ENCODE results near the gene FGFRL1. TPM values are rescaled to one million over a fixed set of nuclear protein-coding genes. Genes with fewer than 3 reads are reported as not detected.

FGFRL1 gene
- total RNA-seq, 2 experiments from 2014 or later, result 10.5 to 10.6 TPM

DNA sequence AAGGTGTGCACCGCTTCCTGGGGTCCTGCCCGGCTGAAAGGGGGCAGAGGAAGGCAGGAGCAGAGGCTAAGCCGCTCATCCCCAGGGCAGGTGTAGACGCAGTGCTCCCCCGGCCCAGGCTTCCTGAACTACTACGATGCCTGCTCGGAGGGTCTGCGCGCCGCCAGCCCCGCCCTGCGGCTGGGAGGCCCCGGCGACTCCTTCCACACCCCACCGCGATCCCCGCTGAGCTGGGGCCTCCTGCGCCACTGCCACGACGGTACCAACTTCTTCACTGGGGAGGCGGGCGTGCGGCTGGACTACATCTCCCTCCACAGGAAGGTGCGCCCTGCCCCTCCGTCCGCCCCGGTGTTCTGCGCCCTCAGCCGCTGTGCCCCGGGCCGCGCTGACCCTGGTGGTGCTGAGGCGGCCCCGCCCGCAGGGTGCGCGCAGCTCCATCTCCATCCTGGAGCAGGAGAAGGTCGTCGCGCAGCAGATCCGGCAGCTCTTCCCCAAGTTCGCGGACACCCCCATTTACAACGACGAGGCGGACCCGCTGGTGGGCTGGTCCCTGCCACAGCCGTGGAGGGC lies 9.8 kb upstream of the FGFRL1 start:
- Mint-ChIP-seq H3K27ac (peak overlapping the region; percentile 9), H3K9me3 (no peaks in the 10 kb centered on the region), H3K4me3 (no peak overlapping the region), H3K4me1 (no peaks in the 10 kb centered on the region), H3K27me3 (peaks cover 43% of the 10 kb centered on the region), H3K36me3 (ENCODE audit: low read depth) (no peaks in the 10 kb centered on the region)
- DNase-seq, result no peak
- CTCF ChIA-PET, result interaction anchor here (2.0 kb wide), 1 partner anchor 14 kb away, joined by 5 read pairs; the partner anchor contains the start of gene IDUA
- POLR2A ChIA-PET, result no interaction called here

DNA sequence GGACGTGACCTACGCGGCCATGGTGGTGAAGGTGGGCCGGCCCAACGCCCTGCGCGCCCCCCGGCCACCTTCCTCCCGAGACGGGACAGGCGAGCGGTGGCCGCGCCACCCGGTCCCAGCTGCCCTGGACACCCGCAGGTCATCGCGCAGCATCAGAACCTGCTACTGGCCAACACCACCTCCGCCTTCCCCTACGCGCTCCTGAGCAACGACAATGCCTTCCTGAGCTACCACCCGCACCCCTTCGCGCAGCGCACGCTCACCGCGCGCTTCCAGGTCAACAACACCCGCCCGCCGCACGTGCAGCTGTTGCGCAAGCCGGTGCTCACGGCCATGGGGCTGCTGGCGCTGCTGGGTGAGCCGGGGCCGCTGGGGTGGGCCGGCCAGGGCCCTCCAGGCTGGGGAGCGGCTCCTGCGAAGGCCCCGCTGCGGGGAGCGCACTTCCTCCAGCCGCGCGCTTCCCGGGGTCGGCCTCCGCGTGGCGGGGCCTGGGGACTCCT lies 9.2 kb upstream of the FGFRL1 start:
- H3K9me3 Mint-ChIP-seq, result no peaks in the 10 kb centered on the region
- POLR2A ChIA-PET, result no interaction called here
- H3K4me3 Mint-ChIP-seq, result no peak overlapping the region
- CTCF ChIA-PET, result interaction anchor here (2.0 kb wide), 1 partner anchor 15 kb away, joined by 5 read pairs; the partner anchor contains the start of gene IDUA
- H3K36me3 Mint-ChIP-seq (ENCODE audit: low read depth), result no peaks in the 10 kb centered on the region
- no peaks in the 10 kb centered on the region for H3K4me1 Mint-ChIP-seq
- no peak for DNase-seq
- H3K27ac Mint-ChIP-seq, result no peak overlapping the region
- peaks cover 43% of the 10 kb centered on the region for H3K27me3 Mint-ChIP-seq

DNA sequence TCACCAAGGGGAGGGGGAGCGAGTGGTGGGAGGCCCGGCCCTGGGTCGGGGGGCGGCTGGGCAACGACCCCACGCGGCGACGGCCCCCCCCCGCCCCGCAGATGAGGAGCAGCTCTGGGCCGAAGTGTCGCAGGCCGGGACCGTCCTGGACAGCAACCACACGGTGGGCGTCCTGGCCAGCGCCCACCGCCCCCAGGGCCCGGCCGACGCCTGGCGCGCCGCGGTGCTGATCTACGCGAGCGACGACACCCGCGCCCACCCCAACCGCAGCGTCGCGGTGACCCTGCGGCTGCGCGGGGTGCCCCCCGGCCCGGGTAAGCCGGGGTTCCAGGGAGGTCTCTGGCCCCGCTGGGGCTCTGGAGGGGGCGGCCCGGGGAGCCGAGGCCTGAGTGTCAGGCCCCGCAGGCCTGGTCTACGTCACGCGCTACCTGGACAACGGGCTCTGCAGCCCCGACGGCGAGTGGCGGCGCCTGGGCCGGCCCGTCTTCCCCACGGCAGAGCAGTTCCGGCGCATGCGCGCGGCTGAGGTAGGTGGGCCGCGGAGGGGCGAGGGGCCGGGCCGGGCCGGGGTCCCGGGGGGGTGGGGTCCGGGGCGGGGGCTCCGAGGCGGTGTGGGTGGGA lies 8.7 kb upstream of the FGFRL1 start:
- no peaks in the 10 kb centered on the region for H3K36me3 Mint-ChIP-seq (ENCODE audit: low read depth)
- H3K4me1 Mint-ChIP-seq, result no peaks in the 10 kb centered on the region
- no peaks in the 10 kb centered on the region for H3K9me3 Mint-ChIP-seq
- peaks cover 47% of the 10 kb centered on the region for H3K27me3 Mint-ChIP-seq
- no peak for DNase-seq
- no peak overlapping the region for H3K27ac Mint-ChIP-seq
- ChIA-PET CTCF (no interaction called here), POLR2A (no interaction called here)
- H3K4me3 Mint-ChIP-seq, result no peak overlapping the region

DNA sequence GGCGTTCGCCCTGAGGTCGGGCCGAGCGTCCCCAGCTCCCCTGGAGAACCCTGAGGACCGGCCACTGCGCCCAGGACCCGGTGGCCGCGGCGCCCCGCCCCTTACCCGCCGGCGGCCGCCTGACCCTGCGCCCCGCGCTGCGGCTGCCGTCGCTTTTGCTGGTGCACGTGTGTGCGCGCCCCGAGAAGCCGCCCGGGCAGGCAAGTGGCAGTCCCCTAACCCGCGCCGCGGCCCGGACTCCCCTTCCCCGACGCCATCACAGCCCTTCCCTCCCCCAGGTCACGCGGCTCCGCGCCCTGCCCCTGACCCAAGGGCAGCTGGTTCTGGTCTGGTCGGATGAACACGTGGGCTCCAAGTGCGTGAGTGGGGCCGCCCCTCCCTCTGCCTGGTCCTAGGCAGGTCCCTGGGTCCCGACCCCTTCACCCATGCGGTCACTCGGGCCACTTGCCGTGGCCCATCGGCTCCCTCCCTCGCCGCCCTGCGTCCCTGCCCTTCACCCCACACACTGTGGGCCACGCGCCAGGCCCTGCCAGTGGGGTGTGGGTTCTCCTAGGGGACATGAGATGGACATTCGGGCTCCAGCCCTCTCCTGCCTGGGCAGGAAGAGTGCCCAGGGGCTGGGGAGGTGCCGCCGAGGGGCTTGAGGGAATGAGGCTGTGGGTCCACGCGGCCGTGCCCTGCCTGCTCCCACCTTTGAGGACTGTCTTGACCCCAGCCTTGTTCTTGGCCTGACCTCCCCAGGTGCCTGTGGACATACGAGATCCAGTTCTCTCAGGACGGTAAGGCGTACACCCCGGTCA lies 8.0 kb upstream of the FGFRL1 start:
- Mint-ChIP-seq H3K36me3 (ENCODE audit: low read depth) (no peaks in the 10 kb centered on the region), H3K9me3 (no peaks in the 10 kb centered on the region), H3K4me3 (no peak overlapping the region), H3K27me3 (peaks cover 47% of the 10 kb centered on the region), H3K4me1 (peaks cover under 1% of the 10 kb centered on the region), H3K27ac (no peak overlapping the region)
- ChIA-PET POLR2A (no interaction called here), CTCF (no interaction called here)
- no peak for DNase-seq

DNA sequence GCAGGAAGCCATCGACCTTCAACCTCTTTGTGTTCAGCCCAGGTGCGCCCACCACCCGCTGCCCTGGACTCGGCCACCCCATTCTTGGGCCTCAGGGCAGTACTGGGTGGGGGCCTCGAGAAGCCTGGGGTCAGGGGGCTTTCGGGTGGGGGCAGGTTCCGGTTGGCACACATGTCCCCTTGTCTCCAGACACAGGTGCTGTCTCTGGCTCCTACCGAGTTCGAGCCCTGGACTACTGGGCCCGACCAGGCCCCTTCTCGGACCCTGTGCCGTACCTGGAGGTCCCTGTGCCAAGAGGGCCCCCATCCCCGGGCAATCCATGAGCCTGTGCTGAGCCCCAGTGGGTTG lies 7.4 kb upstream of the FGFRL1 start:
- H3K4me1 Mint-ChIP-seq, result peaks cover 6% of the 10 kb centered on the region
- H3K9me3 Mint-ChIP-seq, result no peaks in the 10 kb centered on the region
- H3K36me3 Mint-ChIP-seq (ENCODE audit: low read depth), result peaks cover under 1% of the 10 kb centered on the region
- CTCF ChIA-PET, result no interaction called here
- no peak overlapping the region for H3K4me3 Mint-ChIP-seq
- peaks cover 50% of the 10 kb centered on the region for H3K27me3 Mint-ChIP-seq
- no peak for DNase-seq
- POLR2A ChIA-PET, result no interaction called here
- H3K27ac Mint-ChIP-seq, result no peak overlapping the region

DNA sequence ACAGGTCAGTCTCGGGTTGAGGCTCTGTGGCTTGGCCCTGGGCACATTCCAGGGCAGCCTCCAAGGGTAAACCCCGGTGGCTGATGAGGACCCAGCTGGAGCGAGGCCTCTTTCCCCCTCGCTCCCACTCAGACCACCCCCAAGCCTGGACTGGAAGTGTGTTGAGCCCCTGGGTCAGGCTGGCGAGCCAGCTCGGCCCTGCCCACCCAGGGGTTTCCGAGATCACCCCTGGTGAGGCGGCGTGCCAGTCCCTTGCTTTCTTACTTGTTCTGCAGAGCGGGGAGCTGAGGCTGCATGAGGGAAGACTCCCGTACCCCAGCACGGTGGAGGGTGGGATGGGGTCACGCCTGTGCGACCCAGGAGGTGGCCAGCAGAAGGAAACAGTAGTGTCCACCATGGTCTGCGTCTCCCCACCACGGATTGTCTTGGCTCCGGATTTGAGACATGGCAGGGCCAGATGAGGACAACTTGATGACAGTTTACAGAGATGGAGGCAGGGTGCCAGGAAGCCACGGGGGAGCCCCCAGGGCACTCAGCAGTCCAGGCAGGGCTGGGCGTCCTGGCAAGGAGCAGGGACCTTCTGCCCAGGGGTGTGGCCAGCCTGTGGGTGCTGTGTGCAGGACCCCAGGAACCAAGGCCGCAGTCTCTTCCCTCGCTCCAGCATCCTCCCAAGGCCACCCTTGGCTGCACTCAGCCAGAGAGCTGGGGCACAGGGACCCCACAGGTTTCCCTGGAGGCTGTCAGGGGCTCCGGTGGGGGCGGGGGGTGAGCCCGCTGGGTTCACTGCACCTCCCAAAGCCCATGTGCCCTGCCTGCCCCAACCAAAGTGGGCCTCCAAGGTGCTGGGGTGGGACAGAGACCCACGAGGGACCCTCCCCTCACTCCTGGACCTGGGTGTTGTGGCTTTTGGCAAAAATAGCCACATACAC lies 6.6 kb upstream of the FGFRL1 start:
- DNase-seq, result no peak
- H3K27ac Mint-ChIP-seq, result no peak overlapping the region
- H3K27me3 Mint-ChIP-seq, result peaks cover 47% of the 10 kb centered on the region
- H3K36me3 Mint-ChIP-seq (ENCODE audit: low read depth), result peaks cover 1% of the 10 kb centered on the region
- no peaks in the 10 kb centered on the region for H3K9me3 Mint-ChIP-seq
- CTCF ChIA-PET, result no interaction called here
- peaks cover 8% of the 10 kb centered on the region for H3K4me1 Mint-ChIP-seq
- POLR2A ChIA-PET, result no interaction called here
- no peak overlapping the region for H3K4me3 Mint-ChIP-seq

DNA sequence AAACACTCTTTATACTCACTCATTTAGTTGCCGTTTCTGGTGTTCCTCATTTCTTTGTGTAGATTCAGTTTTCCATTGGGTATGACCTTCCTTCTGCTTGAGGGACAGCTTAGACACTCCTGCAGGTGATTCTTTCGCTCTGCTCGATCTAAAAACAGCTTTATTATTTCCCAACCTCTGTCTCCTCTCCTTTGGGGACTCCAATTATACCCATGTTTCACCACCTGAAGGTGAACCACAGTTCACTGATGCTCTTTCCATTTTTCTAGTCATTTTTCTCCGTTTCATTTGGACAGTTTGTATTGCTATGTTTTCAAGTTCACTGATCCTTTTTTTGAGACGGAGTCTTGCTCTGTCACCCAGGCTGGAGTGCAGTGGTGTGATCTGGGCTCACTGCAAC lies 4.6 kb upstream of the FGFRL1 start:
- Mint-ChIP-seq H3K4me3 (no peak overlapping the region), H3K27ac (no peak overlapping the region), H3K36me3 (ENCODE audit: low read depth) (peaks cover 1% of the 10 kb centered on the region), H3K4me1 (peaks cover 14% of the 10 kb centered on the region), H3K27me3 (peaks cover 38% of the 10 kb centered on the region), H3K9me3 (no peaks in the 10 kb centered on the region)
- ChIA-PET CTCF (no interaction called here), POLR2A (no interaction called here)
- no peak for DNase-seq

DNA sequence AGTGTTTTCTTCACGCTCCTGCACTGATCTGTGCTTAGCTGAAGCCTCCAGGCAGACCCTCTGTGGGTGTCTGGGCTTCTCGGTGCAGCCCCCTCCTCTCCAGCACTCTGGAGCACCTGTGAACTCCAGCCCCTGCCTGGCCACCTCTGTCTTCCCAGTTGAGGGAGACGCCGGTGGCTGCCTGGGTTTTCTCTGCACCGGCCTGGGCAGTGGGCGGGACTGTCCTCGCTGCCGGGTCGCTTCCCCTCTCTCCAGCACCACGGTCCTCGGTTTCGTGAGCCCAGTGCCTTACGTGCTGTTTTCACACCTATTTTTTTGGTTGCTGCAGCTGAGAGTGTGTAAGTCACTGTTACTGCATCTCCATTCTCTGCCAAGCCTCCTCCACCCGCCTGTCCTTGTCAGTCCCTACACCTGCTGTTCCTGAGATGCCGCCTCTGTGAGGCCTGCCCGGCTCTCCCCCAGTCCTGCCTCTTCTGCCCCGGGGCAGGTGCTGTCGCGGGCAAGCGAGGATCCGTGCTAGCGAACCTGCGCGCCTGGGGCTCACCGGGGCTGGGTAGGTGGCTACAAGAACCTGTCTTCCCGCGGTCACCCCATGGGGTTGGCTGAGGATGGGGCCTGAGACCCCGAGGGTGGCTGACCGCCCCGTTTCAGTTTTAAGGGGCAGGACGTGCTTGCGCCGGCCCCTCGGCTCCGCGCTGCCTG lies 2.4 kb upstream of the FGFRL1 start:
- H3K27ac Mint-ChIP-seq, result peak overlapping the region; percentile 31
- CTCF ChIA-PET, result no interaction called here
- POLR2A ChIA-PET, result no interaction called here
- peak overlapping the region; percentile 67 for H3K4me3 Mint-ChIP-seq
- no peaks in the 10 kb centered on the region for H3K9me3 Mint-ChIP-seq
- peaks cover 31% of the 10 kb centered on the region for H3K27me3 Mint-ChIP-seq
- peaks cover 1% of the 10 kb centered on the region for H3K36me3 Mint-ChIP-seq (ENCODE audit: low read depth)
- H3K4me1 Mint-ChIP-seq, result peaks cover 18% of the 10 kb centered on the region
- DNase-seq, result peak; percentile 43

DNA sequence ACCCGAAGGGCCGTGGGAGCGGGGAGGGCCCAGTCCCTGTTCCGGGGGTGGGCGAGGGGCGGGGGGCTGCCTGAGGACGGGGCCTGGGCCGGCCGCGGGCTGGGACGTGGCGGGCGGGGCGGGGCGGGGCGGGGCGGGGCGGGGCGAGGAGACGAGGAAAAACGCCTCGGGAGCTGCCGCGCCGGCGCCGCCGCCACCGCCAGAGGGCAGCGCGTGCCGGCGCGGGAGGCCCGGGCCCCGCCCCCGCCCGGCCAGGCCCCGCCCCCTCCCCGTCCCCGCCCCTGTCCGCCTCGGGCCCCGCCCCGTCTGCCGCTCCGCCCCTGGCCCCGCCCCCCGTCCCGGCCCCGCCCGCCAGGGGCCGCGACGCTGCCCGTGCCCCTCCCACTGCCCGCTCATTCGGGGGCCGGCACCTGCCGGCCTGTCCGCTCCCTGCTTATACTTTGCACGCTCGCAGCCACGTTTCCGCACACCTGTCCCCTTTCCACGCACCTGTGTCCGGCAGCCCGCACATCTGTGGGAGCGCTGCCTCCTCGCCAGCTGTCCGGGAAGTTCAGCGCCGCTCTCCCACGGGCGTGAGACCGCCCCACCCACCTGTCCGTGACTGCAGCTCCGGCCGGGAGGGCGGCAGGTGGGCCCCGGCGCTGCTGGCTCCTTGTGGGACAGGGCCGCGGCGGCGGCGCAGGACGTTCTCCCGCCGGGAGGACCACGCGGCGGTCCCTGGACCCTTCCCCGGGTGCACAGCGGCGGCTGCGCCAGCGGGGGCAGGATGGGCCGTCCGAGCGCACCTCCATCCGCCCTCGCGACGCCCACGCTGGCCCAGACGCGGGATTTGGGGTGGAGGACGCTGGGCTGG lies 1.7 kb upstream of the FGFRL1 start:
- POLR2A ChIA-PET, result no interaction called here

DNA sequence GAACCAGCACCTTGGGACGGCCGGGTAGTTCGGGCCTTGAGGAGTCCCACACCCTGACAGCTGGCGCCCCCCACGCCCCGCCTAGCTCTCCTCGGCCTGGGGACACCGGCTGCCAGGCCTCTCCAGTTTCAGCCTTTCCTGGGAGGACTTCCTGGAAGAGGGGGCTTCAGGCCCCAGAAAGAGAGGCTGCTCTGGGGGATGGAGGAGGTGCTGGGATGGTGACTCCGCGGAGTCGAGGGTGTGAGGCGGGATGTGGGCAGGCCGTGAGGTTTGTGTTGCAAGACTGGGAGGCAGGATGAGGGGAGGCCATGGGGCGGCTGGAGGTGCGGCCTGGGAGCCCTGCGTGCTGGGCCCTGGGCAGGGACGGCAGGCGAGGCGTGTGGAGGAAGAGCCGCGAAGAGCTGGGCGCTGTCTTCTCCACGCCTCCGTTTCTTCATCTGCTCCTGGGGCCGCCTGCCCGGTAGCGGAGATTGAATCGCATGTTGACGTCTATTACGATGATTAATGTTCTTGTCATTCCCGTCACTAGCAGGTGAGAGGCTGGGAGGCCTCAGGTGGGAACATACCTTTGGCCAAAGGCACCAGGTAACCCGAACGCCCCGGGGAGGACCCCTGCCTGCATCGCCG lies 918 bp upstream of the FGFRL1 start:
- Mint-ChIP-seq H3K4me3 (peak overlapping the region; percentile 80), H3K27ac (peak overlapping the region; percentile 96)

More for the DNA sequence above, 1.7 kb upstream of the FGFRL1 start:
- H3K27me3 Mint-ChIP-seq, result peaks cover 27% of the 10 kb centered on the region
- peaks cover 1% of the 10 kb centered on the region for H3K36me3 Mint-ChIP-seq (ENCODE audit: low read depth)
- peak overlapping the region; percentile 96 for H3K27ac Mint-ChIP-seq
- H3K9me3 Mint-ChIP-seq, result no peaks in the 10 kb centered on the region
- peak; percentile 72 for DNase-seq
- H3K4me3 Mint-ChIP-seq, result peak overlapping the region; percentile 80
- peaks cover 20% of the 10 kb centered on the region for H3K4me1 Mint-ChIP-seq
- CTCF ChIA-PET, result interaction anchor here (0.6 to 1.3 kb wide), 5 partner anchors 23 to 259 kb away, joined by 3 to 4 read pairs (median 3); partner anchors contain the start of gene IDUA

DNA sequence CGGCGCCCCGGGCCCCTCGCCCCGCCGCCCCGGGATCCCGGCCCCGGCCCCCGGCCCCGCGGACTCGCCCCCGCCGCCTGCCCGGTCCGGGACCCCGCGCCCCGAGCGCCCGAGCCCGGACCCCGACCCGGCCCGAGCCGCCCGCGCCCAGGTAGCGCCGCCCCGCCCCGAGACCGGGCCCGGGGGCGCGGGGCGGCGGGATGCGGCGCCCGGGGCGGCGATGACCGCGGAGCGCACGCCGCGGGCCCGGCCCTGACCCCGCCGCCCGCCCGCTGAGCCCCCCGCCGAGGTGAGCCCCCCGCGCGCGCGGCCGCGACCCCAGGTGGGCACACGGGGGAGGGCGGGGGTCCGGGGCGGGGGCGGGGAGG lies 224 bp downstream of the FGFRL1 start:
- Mint-ChIP-seq H3K9me3 (no peaks in the 10 kb centered on the region), H3K36me3 (ENCODE audit: low read depth) (peaks cover 1% of the 10 kb centered on the region)
- CTCF ChIA-PET, result no interaction called here

More for the DNA sequence above, 918 bp upstream of the FGFRL1 start:
- CTCF ChIA-PET, result interaction anchor here (0.6 to 1.3 kb wide), 6 partner anchors 24 to 258 kb away, joined by 3 to 4 read pairs (median 3); partner anchors contain the start of gene IDUA
- Mint-ChIP-seq H3K27me3 (peaks cover 27% of the 10 kb centered on the region), H3K4me1 (peaks cover 20% of the 10 kb centered on the region), H3K9me3 (no peaks in the 10 kb centered on the region), H3K36me3 (ENCODE audit: low read depth) (peaks cover 1% of the 10 kb centered on the region)
- peak; percentile 79 for DNase-seq
- POLR2A ChIA-PET, result no interaction called here

More for the DNA sequence above, 224 bp downstream of the FGFRL1 start:
- Mint-ChIP-seq H3K27ac (no peak overlapping the region), H3K4me1 (peaks cover 20% of the 10 kb centered on the region), H3K27me3 (peaks cover 23% of the 10 kb centered on the region), H3K4me3 (no peak overlapping the region)
- no peak for DNase-seq
- POLR2A ChIA-PET, result no interaction called here
